H9 (cell line): ENCODE data around the gene UQCC3. TPM values are rescaled to one million over a fixed set of nuclear protein-coding genes. Genes with fewer than 3 reads are reported as not detected.

Source experiments
- DNase-seq: peaks from one replicate; pipeline ENCODE4 v3.0.0-alpha.2; 2017
- H2AFZ ChIP-seq: one replicate; pipeline ENCODE4 v1.6.1; 2013; ENCODE audit warnings: mild to moderate bottlenecking, low read length, control low read depth, moderate library complexity
- H2AK5ac ChIP-seq: 2 replicates; pipeline ENCODE4 v1.6.1; 2013; ENCODE audit warnings: low read length, control low read depth, mixed read lengths; ENCODE audit not compliant: insufficient read length
- H2BK120ac ChIP-seq: one replicate; pipeline ENCODE4 v1.6.1; 2013; ENCODE audit warnings: low read depth, mild to moderate bottlenecking, low read length, control low read depth, inconsistent platforms; ENCODE audit not compliant: poor library complexity, severe bottlenecking
- H2BK12ac ChIP-seq: 2 replicates; pipeline ENCODE4 v1.6.1; 2013; ENCODE audit warnings: low read length, control low read depth, mixed read lengths, low read depth; ENCODE audit not compliant: insufficient read length
- H2BK15ac ChIP-seq: 2 replicates; pipeline ENCODE4 v1.6.1; 2013; ENCODE audit warnings: low read depth, low read length, control low read depth
- H2BK20ac ChIP-seq: one replicate; pipeline ENCODE4 v1.6.1; 2013; ENCODE audit warnings: low read depth, mild to moderate bottlenecking, low read length, control low read depth, inconsistent platforms; ENCODE audit not compliant: poor library complexity, severe bottlenecking
- H2BK5ac ChIP-seq: 2 replicates; pipeline ENCODE4 v1.6.1; 2013; ENCODE audit warnings: low read length, control low read depth, mixed read lengths; ENCODE audit not compliant: insufficient read length
- H3K14ac ChIP-seq: 2 replicates; pipeline ENCODE4 v1.6.1; 2013; ENCODE audit warnings: low read length, control low read depth; ENCODE audit not compliant: insufficient read depth
- H3K18ac ChIP-seq: 2 replicates; pipeline ENCODE4 v1.6.1; 2013; ENCODE audit warnings: low read depth, mild to moderate bottlenecking, mixed read lengths, low read length, control low read depth; ENCODE audit not compliant: insufficient read length
- H3K23ac ChIP-seq: 2 replicates; pipeline ENCODE4 v1.6.1; 2013; ENCODE audit warnings: low read length, control low read depth, mixed read lengths, low read depth; ENCODE audit not compliant: insufficient read length
- H3K23me2 ChIP-seq: 2 replicates; pipeline ENCODE4 v1.6.1; 2013; ENCODE audit warnings: low read depth, mild to moderate bottlenecking, mixed read lengths, low read length, control low read depth; ENCODE audit not compliant: insufficient read length, poor library complexity, severe bottlenecking
- H3K27ac ChIP-seq: 2 replicates; pipeline ENCODE4 v1.5.1; 2013; ENCODE audit warnings: low read length, control low read depth, mixed read lengths, low read depth; ENCODE audit not compliant: insufficient read length
- H3K27me3 ChIP-seq: 2 replicates; pipeline ENCODE4 v1.6.1; 2013; ENCODE audit warnings: low read length, control low read depth, inconsistent platforms; ENCODE audit not compliant: insufficient read depth
- H3K4ac ChIP-seq: 2 replicates; pipeline ENCODE4 v1.6.1; 2013; ENCODE audit warnings: low read depth, mild to moderate bottlenecking, control low read depth, inconsistent platforms, low read length, moderate library complexity
- H3K4me1 ChIP-seq: 2 replicates; pipeline ENCODE4 v1.6.1; 2013; ENCODE audit warnings: low read length, control low read depth, inconsistent platforms; ENCODE audit not compliant: insufficient read depth
- H3K4me2 ChIP-seq: 2 replicates; pipeline ENCODE4 v1.6.1; 2013; ENCODE audit warnings: low read length, control low read depth, mixed read lengths; ENCODE audit not compliant: insufficient read length, insufficient read depth
- H3K56ac ChIP-seq: 2 replicates; pipeline ENCODE4 v1.6.1; 2013; ENCODE audit warnings: low read depth, mild to moderate bottlenecking, mixed read lengths, low read length, control low read depth; ENCODE audit not compliant: insufficient read length
- H3K79me1 ChIP-seq: 2 replicates; pipeline ENCODE4 v1.6.1; 2013; ENCODE audit warnings: low read depth, mild to moderate bottlenecking, moderate library complexity, low read length, control low read depth, inconsistent platforms; ENCODE audit not compliant: insufficient read depth, poor library complexity, severe bottlenecking
- H3K79me2 ChIP-seq: 2 replicates; pipeline ENCODE4 v1.6.1; 2013; ENCODE audit warnings: low read length, control low read depth, inconsistent platforms; ENCODE audit not compliant: insufficient read depth
- H3K9ac ChIP-seq: 2 replicates; pipeline ENCODE4 v1.6.1; 2013; ENCODE audit warnings: low read length, control low read depth, mixed read lengths; ENCODE audit not compliant: insufficient read length; ENCODE audit errors: extremely low read depth
- H3K9me3 ChIP-seq: one replicate; pipeline ENCODE4 v1.6.1; 2013; ENCODE audit warnings: low read depth, low read length, inconsistent platforms; ENCODE audit not compliant: control insufficient read depth
- H3T11ph ChIP-seq: one replicate; pipeline ENCODE4 v1.6.1; 2013; ENCODE audit warnings: mild to moderate bottlenecking, low read length, control low read depth, inconsistent platforms
- H4K20me1 ChIP-seq: one replicate; pipeline ENCODE4 v1.6.1; 2013; ENCODE audit not compliant: control insufficient read depth, insufficient read length, insufficient read depth
- H4K5ac ChIP-seq: 2 replicates; pipeline ENCODE4 v1.6.1; 2013; ENCODE audit warnings: low read depth, mild to moderate bottlenecking, mixed read lengths, low read length, control low read depth; ENCODE audit not compliant: insufficient read length
- H4K8ac ChIP-seq: replicated peaks from 2 replicates; pipeline ENCODE4 v1.6.1; 2013; ENCODE audit warnings: low read length, control low read depth, mixed read lengths, low read depth; ENCODE audit not compliant: insufficient read length
- H4K91ac ChIP-seq: 2 replicates; pipeline ENCODE4 v1.6.1; 2013; ENCODE audit warnings: low read depth, mild to moderate bottlenecking, moderate library complexity, mixed read lengths, low read length, control low read depth; ENCODE audit not compliant: insufficient read length
- H3K27ac Mint-ChIP-seq, 3 experiments: 2 replicates in 2 of 3; 3 replicates in 1 of 3; pipeline ENCODE4 v1.8.0; 2020 to 2021; ENCODE audit warnings: mixed read lengths in 3 of 3, mild to moderate bottlenecking in 1 of 3, moderate library complexity in 1 of 3
- H3K27me3 Mint-ChIP-seq: 2 replicates; pipeline ENCODE4 v1.8.0; 2021; ENCODE audit warnings: low read depth, mild to moderate bottlenecking, moderate library complexity, mixed read lengths
- H3K36me3 Mint-ChIP-seq, 3 experiments: 2 replicates in 2 of 3; 3 replicates in 1 of 3; pipeline ENCODE4 v1.8.0; 2020 to 2021; ENCODE audit warnings: low read depth in 3 of 3, mixed read lengths in 3 of 3; ENCODE audit not compliant: insufficient read depth in 1 of 3
- H3K4me1 Mint-ChIP-seq, 2 experiments: 2 replicates each; pipeline ENCODE4 v1.8.0; 2020; ENCODE audit warnings: mixed read lengths in 2 of 2
- H3K4me3 Mint-ChIP-seq, 2 experiments: 2 replicates in 1 of 2; 3 replicates in 1 of 2; pipeline ENCODE4 v1.8.0; 2020 to 2021; ENCODE audit warnings: mild to moderate bottlenecking in 2 of 2, mixed read lengths in 2 of 2, moderate library complexity in 1 of 2
- H3K9me3 Mint-ChIP-seq, 2 experiments: 2 replicates in 1 of 2; 3 replicates in 1 of 2; pipeline ENCODE4 v1.8.0; 2020; ENCODE audit warnings: mild to moderate bottlenecking in 2 of 2, mixed read lengths in 2 of 2, moderate library complexity in 1 of 2
- CTCF ChIP-seq: fragments of 200-600 bp; sonication (generic); conservative IDR thresholded peaks from 3 replicates; pipeline ENCODE4 v1.8.0; 2021; ENCODE audit warnings: antibody characterized with exemption, mild to moderate bottlenecking
- WGBS: extraction: QIAGEN DNeasy Blood & Tissue Kit; methylation state at CpG from one replicate; pipeline ENCODE4 v1.1.7; 2013; ENCODE audit warnings: missing lambda C conversion rate, low lambda C conversion rate, mixed read lengths; ENCODE audit not compliant: insufficient read length; ENCODE audit errors: extremely low coverage; 5-methylcytosine and 5-hydroxymethylcytosine counted together
- total RNA-seq: library from RNA; stranded (reverse); gene quantifications from 2 replicates; pipeline ENCODE4 v1.2.1, GENCODE V29; 2021

UQCC3 gene
- total RNA-seq, 1 experiment from 2014 or later = 11.1 TPM

- Histone ChIP-seq H3K9ac (no peak overlapping the region), H3T11ph (no peak overlapping the region), H2AK5ac (no peak overlapping the region), H3K79me2 (no peaks in the 10 kb centered on the region), H3K27me3 (no peaks in the 10 kb centered on the region), H3K4me1 (no peaks in the 10 kb centered on the region), H4K5ac (no peak overlapping the region), H3K9me3 (no peaks in the 10 kb centered on the region), H4K20me1 (no peaks in the 10 kb centered on the region), H2BK120ac (no peak overlapping the region), H3K56ac (no peak overlapping the region), H4K8ac (no peak overlapping the region), H2AFZ (no peak overlapping the region), H2BK20ac (no peak overlapping the region), H3K27ac (no peak overlapping the region), H3K18ac (no peak overlapping the region), H4K91ac (no peak overlapping the region), H3K23me2 (peaks cover 8% of the 10 kb centered on the region), H2BK15ac (no peak overlapping the region), H2BK12ac (no peak overlapping the region), H3K23ac (no peak overlapping the region), H2BK5ac (no peak overlapping the region), H3K4me2 (no peak overlapping the region), H3K79me1 (no peaks in the 10 kb centered on the region), H3K14ac (no peak overlapping the region), H3K4ac (no peak overlapping the region)
- DNase-seq = no peak
- no peaks in the 10 kb centered on the region for H3K27me3 Mint-ChIP-seq
- H3K36me3 Mint-ChIP-seq = peaks cover 17 to 49% (median 44%) of the 10 kb centered on the region in 3 experiments; a peak in 6 of 7 replicates
- peak overlapping the region in 1 of 3 experiments; percentile 73; a peak in 1 of 7 replicates for H3K27ac Mint-ChIP-seq
- H3K9me3 Mint-ChIP-seq = 0 out of 5 replicates have a peak, but pooled peaks cover 0 to 2% of the 10 kb centered on the region in 2 experiments
- peaks cover 17 to 29% of the 10 kb centered on the region in 2 experiments for H3K4me1 Mint-ChIP-seq
- no peak for TF ChIP-seq CTCF
- peak overlapping the region; percentile 85 to 92 for H3K4me3 Mint-ChIP-seq
- no CpG with 5 or more reads among the region's 6 CpGs for WGBS
These were observed 5.7 kb downstream of the UQCC3 start for GRCh38 chr11:62677156-62677555.
